GM19351 (cell line): ENCODE measurements around the gene OTOF.
"Not testable (repeated sequence)": the region's sequence is repeated elsewhere in the genome, so short reads cannot be mapped to it uniquely, and the experiment has no call there.

Source experiments
- ATAC-seq: cut with Tn5 transposase; IDR thresholded peaks from one replicate; pipeline ENCODE4 v1.9.1; 2021; ENCODE audit warnings: mild to moderate bottlenecking, moderate library complexity; ENCODE audit not compliant: unreplicated experiment

The OTOF gene

GRCh38 chr2:26481706-26482105, 3.8 kb upstream of the OTOF start:
- ATAC-seq = no peak

- no peak for ATAC-seq
Observed at GRCh38 chr2:26480566-26481423, 2.9 kb upstream of the OTOF start.

GRCh38 chr2:26479789-26480565, 2.1 kb upstream of the OTOF start:
- ATAC-seq = no peak

GRCh38 chr2:26479131-26479788, 1.3 kb upstream of the OTOF start:
- no peak for ATAC-seq

GRCh38 chr2:26478366-26478765, 442 bp upstream of the OTOF start:
- ATAC-seq = no peak

- ATAC-seq = no peak
Observed at GRCh38 chr2:26477126-26477910, 606 bp downstream of the OTOF start.

- ATAC-seq = no peak
Observed at GRCh38 chr2:26475832-26476501, 2.0 kb downstream of the OTOF start.

- ATAC-seq = no peak
Observed at GRCh38 chr2:26475037-26475436, 2.9 kb downstream of the OTOF start.

GRCh38 chr2:26474261-26474785, 3.6 kb downstream of the OTOF start:
- no peak for ATAC-seq

GRCh38 chr2:26473796-26474195, 4.1 kb downstream of the OTOF start:
- ATAC-seq = no peak

GRCh38 chr2:26472821-26473655, 4.9 kb downstream of the OTOF start:
- ATAC-seq = no peak

GRCh38 chr2:26471766-26472706, 5.9 kb downstream of the OTOF start:
- no peak for ATAC-seq

GRCh38 chr2:26471289-26471688, 6.6 kb downstream of the OTOF start:
- ATAC-seq = no peak

GRCh38 chr2:26470601-26471260, 7.2 kb downstream of the OTOF start:
- ATAC-seq = no peak

GRCh38 chr2:26469955-26470354, 8.0 kb downstream of the OTOF start:
- no peak for ATAC-seq

- ATAC-seq = no peak
Observed at GRCh38 chr2:26469092-26469710, 8.7 kb downstream of the OTOF start.

GRCh38 chr2:26468544-26468943, 9.4 kb downstream of the OTOF start:
- ATAC-seq = not testable (repeated sequence)
